Activated T-cell treated with anti-CD3 and anti-CD28 coated beads, Interleukin-2, amount 50 U/mL, for 1 hour (primary cell): ENCODE measurements around the gene POLG2.
"Not testable (repeated sequence)": the region's sequence is repeated elsewhere in the genome, so short reads cannot be mapped to it uniquely, and the experiment has no call there.

Experiments used
- DNase-seq: peaks from one replicate; pipeline ENCODE4 v3.0.0-alpha.2; 2020

POLG2 gene

DNA sequence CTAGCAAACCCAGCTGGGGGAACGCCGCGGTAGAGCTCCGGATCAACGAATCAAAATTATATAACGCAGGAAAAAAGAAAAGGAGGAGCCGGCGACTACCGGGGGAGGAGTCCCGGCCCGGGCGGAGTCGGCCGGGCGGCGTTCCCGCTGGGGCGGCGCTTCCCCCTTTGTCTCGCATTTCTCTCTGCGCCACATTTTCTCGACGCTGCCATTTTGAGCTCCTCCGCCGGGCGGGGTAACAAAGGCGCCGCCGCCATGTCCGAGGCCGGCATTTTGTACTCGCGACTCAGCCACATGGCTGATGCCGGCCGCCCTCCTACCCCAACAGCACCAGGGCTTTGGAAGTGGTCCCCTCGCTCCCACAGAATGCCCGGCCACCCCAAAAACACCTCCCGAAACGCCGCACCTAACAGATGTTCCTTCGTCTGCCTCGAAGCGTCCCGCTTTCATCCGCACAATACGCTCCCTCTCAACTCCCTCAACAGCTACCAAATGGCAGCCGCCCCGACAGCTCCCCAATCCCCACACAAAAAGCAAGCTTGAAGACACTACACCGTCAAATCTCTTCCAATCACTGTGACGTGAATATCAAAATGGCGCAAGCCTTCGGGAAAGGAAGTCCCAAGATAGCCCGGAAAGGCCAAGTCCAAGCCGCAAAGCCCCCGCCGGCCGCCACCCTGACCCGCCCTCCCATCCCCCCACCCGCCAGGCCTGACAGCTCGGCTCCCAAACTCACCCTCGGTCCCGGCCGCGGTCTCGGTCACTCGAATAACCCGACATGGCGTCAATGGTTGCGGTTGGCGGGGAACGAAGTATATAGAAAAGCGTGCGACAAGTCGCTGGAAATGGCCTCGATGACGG is 8.7 kb upstream of the POLG2 start:
- DNase-seq = peak; percentile 84

- no peak for DNase-seq
Observed at GRCh38 chr17:64504769-64505339, 8.0 kb upstream of the POLG2 start.

DNA sequence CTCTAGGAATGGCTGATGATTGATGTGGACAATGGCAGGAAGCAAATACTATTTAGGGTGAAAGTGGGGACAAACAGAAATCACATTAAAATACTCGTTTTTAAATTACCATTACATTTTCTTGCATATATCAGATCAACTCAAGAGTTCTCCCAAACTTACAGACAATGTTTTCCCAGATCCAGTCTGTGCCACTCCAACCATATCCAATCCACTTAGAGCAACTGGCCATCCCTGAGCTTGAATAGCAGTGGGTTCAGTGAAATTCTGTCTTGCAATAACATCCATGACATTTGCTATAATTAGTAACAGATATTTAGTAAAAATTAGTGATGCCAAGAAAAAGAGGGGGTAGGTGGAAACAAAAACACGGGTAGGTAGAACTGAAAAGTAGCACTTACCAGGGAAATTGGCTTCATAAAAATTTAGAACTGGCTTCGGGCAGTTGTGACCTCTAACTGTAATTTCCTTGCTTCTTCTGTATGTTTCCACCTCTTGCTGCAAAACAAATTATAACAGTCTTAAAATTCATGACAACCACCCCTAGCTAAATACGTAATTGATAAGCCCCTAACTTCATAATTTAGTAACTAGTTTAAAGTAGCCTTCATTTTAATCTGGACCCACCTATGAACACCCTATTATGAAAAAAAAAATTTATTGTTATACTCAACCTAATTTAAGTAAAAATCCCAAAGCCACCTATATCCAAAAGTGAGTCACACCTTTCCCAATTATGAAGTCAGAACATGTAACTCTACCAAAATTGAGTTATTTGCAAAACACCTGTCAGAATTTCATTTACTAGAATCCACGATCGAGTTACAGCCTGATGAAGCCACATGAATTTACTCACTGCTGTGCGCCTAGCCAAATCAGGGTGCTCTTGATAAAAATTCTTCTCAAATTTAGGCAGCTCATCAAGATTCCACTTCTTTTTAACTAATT is 7.2 kb upstream of the POLG2 start:
- DNase-seq = no peak

DNA sequence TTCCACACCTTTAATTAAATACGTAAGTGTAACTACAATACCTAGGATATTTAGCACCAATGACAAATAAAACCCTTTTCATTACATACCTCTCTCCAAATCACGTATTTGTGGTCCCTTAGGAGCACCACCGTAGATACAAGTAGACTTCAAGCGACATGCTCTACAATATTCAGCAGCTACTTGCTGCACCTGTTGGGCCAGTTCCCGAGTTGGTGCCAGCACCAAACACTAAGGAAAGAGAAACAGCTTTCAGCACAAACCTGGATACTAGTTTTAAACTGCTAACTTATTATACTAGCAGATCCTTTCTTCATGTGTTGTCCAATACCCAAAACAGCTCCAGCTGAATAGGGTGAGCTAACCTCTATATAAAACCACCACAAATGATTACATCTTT is 6.5 kb upstream of the POLG2 start:
- DNase-seq = no peak

DNA sequence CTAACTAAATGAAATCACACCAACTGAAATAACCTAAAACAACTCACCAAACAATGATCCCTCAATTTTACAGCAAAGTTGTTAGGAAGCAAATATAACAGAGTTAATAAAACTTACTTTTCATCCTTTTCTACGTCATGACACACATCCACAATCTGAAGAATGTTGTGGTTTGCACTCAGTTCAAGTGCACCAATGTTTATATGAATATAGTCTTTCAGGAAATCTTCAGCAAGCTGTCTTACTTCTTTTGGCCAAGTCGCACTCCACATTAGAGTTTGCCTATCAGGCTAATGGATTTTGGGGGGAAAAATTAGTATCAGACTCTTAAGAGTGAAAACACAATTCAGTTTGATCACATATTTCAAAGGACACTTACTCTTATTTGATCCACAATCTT is 6.0 kb upstream of the POLG2 start:
- no peak for DNase-seq

- DNase-seq = no peak
Observed at GRCh38 chr17:64502021-64502420, 5.2 kb upstream of the POLG2 start.

- DNase-seq = no peak
Observed at GRCh38 chr17:64500862-64501765, 4.3 kb upstream of the POLG2 start.

DNA sequence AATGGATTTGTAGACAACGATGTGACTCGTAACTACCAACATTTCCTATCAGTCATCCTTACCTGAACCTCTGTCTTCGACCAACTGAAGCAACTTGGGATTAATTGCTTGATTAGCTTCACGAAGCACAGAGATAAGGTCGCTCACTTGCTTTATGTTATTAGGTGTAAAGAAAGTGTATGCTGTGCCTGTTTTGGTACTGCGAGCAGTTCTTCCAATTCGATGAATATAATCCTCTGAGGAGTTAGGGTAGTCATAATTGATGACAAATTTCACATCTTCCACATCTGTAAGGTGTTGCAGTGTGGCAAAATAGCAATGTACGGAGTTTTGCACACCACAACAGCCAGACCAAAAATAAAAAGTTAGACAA is 3.6 kb upstream of the POLG2 start:
- DNase-seq = no peak

- no peak for DNase-seq
Observed at GRCh38 chr17:64499805-64500486, 3.1 kb upstream of the POLG2 start.

GRCh38 chr17:64498308-64499203 is 1.7 kb upstream of the POLG2 start:
- DNase-seq = no peak

DNA sequence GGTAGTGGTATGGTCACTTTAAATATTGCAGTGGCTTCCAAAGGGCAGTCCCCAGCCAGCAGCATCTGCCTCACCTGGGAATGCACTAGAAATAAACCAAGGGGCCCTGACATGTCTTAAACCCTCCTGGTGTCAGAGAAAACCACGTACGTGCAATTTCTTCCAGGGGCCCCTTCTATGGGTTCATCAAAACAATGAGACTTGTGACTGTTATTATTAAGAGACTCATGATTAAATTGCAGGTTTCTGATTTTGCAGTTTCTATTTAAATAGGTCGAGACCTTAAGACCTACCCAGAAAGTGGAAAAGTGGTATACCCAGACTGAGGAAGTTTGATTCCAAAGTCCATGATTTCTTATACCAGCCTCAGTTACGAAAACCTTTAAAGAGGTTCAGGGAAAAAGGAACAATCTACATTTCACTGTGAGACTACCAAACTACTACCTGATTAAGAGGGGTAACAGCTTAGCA is 746 bp upstream of the POLG2 start:
- no peak for DNase-seq

GRCh38 chr17:64496348-64496785 is 487 bp downstream of the POLG2 start:
- no peak for DNase-seq

- not testable (repeated sequence) for DNase-seq
Observed at GRCh38 chr17:64495300-64495699, 1.6 kb downstream of the POLG2 start.

DNA sequence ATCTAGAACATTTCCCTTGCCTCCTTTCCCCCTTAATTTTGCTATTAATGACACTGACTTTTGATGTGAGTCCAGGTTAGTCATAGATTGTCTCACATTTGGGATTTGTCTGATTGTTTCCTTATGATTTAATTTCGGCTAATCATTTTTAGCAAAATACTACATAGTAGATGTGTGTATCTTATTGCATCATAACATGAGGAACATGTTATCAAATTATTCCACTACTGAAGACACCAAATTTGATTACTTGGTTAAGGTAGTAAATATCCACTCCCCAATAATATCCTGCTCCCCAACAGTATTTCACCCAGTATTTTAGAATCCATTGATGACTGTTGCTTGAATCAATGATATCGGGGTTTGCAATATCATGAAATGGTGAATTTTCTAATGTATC is 2.7 kb downstream of the POLG2 start:
- no peak for DNase-seq

DNA sequence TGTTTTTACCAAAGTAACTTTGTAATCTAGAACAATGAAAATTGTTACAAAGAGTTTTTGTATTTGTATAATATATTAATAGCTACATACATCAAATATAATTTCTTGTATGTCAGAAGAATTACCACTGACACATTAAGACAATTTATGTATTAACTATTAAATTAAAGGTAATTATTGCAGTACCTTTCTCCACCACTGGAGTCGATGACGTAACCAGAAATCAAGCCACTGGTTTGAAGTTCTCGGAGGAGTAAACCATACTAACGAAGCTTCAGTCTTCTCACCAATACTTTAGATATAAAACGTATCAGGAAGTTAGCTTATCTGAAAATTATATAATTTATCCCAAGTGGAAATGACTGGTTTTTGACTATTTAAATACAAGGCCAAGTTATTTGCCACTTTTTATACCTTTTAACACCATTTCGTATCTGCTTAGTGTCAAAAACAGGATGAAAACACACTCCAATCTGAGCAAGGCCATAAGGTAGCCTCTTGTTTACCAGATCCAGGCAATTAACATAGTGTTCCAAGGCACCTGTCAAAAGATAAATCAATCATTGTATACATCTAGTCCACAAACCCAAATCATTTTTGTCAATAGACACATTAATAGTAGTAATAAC is 4.3 kb downstream of the POLG2 start:
- DNase-seq = no peak

GRCh38 chr17:64491994-64492393 is 4.9 kb downstream of the POLG2 start:
- DNase-seq = no peak

- peak; percentile 46 for DNase-seq
Observed at GRCh38 chr17:64491034-64491860, 5.6 kb downstream of the POLG2 start.

DNA sequence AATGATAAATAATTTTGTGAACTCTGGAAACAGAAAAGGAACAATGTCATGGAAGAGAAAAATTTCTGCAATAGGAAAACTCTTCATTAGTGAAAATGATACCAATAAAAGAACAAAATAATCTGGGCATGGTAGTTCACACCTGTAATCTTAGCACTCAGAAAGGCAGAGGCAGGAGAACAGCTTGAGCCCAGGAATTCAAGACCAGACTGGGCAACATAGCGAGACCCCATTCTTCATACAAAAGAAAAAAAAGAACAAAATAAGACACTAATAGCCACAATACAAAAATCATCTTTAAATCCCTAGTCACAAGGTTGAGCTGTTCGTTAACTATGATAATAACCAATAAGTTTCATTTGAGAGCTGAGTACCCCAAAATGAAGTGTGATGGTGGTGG is 8.6 kb downstream of the POLG2 start:
- DNase-seq = no peak

DNA sequence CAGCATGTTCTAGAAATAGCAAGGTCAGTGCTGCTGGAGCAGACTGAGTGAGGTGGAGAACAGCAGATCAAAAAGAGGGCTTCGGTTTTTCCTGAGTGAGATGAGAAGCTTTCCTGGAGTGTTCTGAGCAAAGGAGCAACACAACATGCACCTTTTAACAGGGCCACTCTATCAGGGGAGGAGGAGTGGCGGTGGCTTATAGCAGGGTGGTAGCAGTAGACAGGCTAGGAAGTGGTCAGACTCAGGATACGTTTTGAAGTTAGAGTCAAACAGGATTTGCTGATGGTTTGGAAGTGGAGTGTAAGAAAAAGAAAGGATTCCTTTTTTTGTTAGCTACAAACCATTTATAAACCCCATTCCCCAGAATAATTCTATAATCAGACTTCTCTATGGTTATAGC is 12.5 kb downstream of the POLG2 start:
- no peak for DNase-seq
